ENCODE measurements around the gene SLFN12L. TPM values are rescaled to one million over a fixed set of nuclear protein-coding genes. Genes with fewer than 3 reads are reported as not detected.

SLFN12L gene
- total and polyA plus RNA-seq, 3 experiments from 2014 or later: 27.5 to 50.8 (median 48.8) TPM

- DNase-seq: no peak
- Mint-ChIP-seq H3K36me3 (peaks cover 0 to 7% (median 5%) of the 10 kb centered on the region in 3 donors), H3K4me1 (no peaks in the 10 kb centered on the region), H3K9me3 (no peaks in the 10 kb centered on the region), H3K27ac (peak overlapping the region in 1 of 8 donors; percentile 54), H3K27me3 (peaks cover 5 to 8% of the 10 kb centered on the region in 2 donors), H3K4me3 (no peak overlapping the region)
- Histone ChIP-seq H3K27ac (ENCODE audit: low read depth, low read length) (no peak overlapping the region), H3K4me3 (ENCODE audit: low read length) (no peak overlapping the region), H3K27me3 (ENCODE audit: insufficient read depth, low read length, poor library complexity, severe bottlenecking) (no peaks in the 10 kb centered on the region), H3K4me1 (ENCODE audit: insufficient read depth, low read length) (no peaks in the 10 kb centered on the region), H3K36me3 (ENCODE audit: insufficient read depth, low read length) (no peaks in the 10 kb centered on the region), H3K9me3 (ENCODE audit: low read length) (no peaks in the 10 kb centered on the region)
- CTCF ChIA-PET: interaction anchor here (0.6 to 1.3 kb wide), 3 partner anchors 21 to 242 kb away, joined by 3 read pairs; no protein-coding TSS in a partner anchor
- POLR2A ChIA-PET: interaction anchor here (0.5 to 0.6 kb wide), 2 partner anchors 16 to 123 kb away, joined by 4 to 6 read pairs; no protein-coding TSS in a partner anchor
Observed at GRCh38 chr17:35554668-35555067, 17.2 kb upstream of the SLFN12L start.

DNA sequence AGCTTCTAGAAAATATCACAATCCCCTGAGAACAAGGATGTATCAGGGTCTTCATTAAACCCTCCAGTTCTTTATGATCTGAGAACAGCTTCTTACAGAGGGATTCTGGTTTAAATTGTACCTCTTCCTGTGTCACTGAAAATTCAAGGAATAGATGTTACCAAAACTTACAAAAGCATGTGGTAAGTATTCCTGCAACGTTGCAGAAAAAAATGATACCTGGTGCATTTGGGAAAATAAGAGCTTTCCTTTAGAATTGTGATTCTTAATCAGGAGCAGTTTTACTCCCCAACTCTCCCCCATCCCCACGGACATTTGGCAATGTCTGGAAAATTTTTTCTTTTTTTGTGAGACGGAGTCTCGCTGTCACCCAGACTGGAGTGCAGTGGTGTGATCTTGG, 15.8 kb upstream of the SLFN12L start:
- H3K27ac Mint-ChIP-seq: no peak overlapping the region
- H3K36me3 Mint-ChIP-seq: peaks cover 0 to 10% (median 9%) of the 10 kb centered on the region in 3 donors
- Histone ChIP-seq H3K4me1 (ENCODE audit: insufficient read depth, low read length) (no peaks in the 10 kb centered on the region), H3K27ac (ENCODE audit: low read depth, low read length) (no peak overlapping the region), H3K36me3 (ENCODE audit: insufficient read depth, low read length) (no peaks in the 10 kb centered on the region), H3K27me3 (ENCODE audit: insufficient read depth, low read length, poor library complexity, severe bottlenecking) (no peaks in the 10 kb centered on the region), H3K4me3 (ENCODE audit: low read length) (no peak overlapping the region), H3K9me3 (ENCODE audit: low read length) (no peaks in the 10 kb centered on the region)
- peaks cover 0 to 4% (median 0%) of the 10 kb centered on the region in 3 donors for H3K4me1 Mint-ChIP-seq
- H3K4me3 Mint-ChIP-seq: no peak overlapping the region
- H3K9me3 Mint-ChIP-seq: no peaks in the 10 kb centered on the region
- DNase-seq: no peak
- CTCF ChIA-PET: no interaction called here
- peaks cover 0 to 2% of the 10 kb centered on the region in 2 donors for H3K27me3 Mint-ChIP-seq
- POLR2A ChIA-PET: no interaction called here

DNA sequence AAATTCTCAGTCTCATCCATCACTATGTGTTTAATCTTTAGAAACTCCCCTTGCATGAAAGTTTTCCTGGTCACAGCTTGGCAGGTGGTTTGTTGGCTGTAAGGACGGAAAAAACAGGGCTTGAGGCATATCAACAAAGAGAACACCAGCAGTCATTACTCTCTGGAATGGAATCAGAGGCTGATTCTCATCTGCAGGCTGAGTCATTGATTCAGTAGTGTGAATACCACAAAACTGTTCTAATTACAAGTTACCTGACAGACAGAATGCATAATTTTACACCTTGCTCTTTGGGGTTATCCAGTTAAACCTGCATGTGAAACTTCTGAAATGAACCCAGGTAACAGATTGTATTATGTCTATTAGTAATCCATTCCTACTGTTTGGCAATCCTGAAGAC, 11.5 kb upstream of the SLFN12L start:
- DNase-seq: no peak
- H3K4me3 Mint-ChIP-seq: no peak overlapping the region
- ChIA-PET POLR2A (no interaction called here), CTCF (interaction anchor here (1.1 kb wide), 1 partner anchor 15 kb away, joined by 3 read pairs; no protein-coding TSS in a partner anchor)
- peaks cover 0 to 14% (median 0%) of the 10 kb centered on the region in 3 donors for H3K4me1 Mint-ChIP-seq
- H3K36me3 Mint-ChIP-seq: peaks cover 0 to 10% (median 9%) of the 10 kb centered on the region in 3 donors
- Histone ChIP-seq H3K27me3 (ENCODE audit: insufficient read depth, low read length, poor library complexity, severe bottlenecking) (no peaks in the 10 kb centered on the region), H3K27ac (ENCODE audit: low read depth, low read length) (no peak overlapping the region), H3K4me1 (ENCODE audit: insufficient read depth, low read length) (no peaks in the 10 kb centered on the region), H3K4me3 (ENCODE audit: low read length) (no peak overlapping the region), H3K9me3 (ENCODE audit: low read length) (no peaks in the 10 kb centered on the region), H3K36me3 (ENCODE audit: insufficient read depth, low read length) (no peaks in the 10 kb centered on the region)
- no peaks in the 10 kb centered on the region for H3K27me3 Mint-ChIP-seq
- no peaks in the 10 kb centered on the region for H3K9me3 Mint-ChIP-seq
- peak overlapping the region in 2 of 8 donors; percentile 7 to 14 for H3K27ac Mint-ChIP-seq

DNA sequence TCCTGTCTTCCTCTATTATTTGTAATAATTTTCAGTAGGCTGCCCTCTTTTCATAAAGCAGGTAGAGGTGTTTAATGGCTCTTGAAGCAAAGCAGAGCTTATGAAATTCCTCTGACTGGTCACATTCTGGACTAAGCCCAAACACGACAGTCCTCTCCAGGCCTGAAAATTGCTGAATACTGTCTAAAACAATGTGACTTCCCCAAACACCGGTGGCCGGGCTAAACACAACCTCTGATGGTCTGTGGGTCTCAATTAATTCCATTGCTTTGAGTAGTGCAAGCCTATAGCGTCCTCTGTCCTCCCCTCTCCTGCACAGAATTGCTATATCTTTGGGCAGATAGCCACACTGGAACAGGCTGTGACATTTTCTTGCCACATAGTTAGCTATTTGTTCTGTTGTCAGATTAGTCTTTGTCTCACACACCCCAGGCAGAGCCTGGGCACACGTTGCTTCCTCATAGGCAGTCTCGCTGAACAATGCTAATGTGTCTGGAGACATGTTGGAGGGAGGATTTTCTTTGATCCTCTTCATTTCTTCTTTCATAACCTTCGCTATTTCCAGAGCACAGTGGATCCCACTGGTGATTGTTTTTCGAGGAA, 10.8 kb upstream of the SLFN12L start:
- Mint-ChIP-seq H3K4me3 (no peak overlapping the region), H3K9me3 (no peaks in the 10 kb centered on the region), H3K27ac (peak overlapping the region in 1 of 8 donors; percentile 67), H3K27me3 (no peaks in the 10 kb centered on the region), H3K4me1 (peaks cover 3 to 19% (median 3%) of the 10 kb centered on the region in 3 donors), H3K36me3 (peaks cover 2 to 10% (median 10%) of the 10 kb centered on the region in 3 donors)
- ChIA-PET CTCF (no interaction called here), POLR2A (no interaction called here)
- Histone ChIP-seq H3K27ac (ENCODE audit: low read depth, low read length) (no peak overlapping the region), H3K4me3 (ENCODE audit: low read length) (no peak overlapping the region), H3K36me3 (ENCODE audit: insufficient read depth, low read length) (no peaks in the 10 kb centered on the region), H3K27me3 (ENCODE audit: insufficient read depth, low read length, poor library complexity, severe bottlenecking) (no peaks in the 10 kb centered on the region), H3K9me3 (ENCODE audit: low read length) (no peaks in the 10 kb centered on the region), H3K4me1 (ENCODE audit: insufficient read depth, low read length) (peaks cover under 1% of the 10 kb centered on the region)
- no peak for DNase-seq

DNA sequence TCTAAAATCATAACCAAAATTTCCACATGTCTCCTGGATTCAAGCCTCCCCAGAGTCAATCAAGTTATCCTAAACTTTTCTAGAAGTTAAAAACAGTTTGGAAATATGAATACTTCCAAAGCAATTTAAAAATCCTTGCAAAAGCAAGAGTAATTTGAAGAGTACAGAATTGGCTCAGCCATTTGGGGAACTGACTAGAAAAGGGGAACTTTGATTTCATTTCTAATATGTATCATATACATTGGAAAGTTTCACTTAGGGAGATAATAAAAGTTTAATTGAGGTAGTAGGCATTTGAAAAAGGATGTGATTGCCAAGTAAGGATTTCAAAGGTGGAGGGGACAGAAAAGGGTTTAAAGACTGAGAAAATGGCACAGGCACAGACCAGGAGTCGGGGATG, 9.0 kb upstream of the SLFN12L start:
- Histone ChIP-seq H3K4me1 (ENCODE audit: insufficient read depth, low read length) (peaks cover 8% of the 10 kb centered on the region), H3K9me3 (ENCODE audit: low read length) (no peaks in the 10 kb centered on the region), H3K27me3 (ENCODE audit: insufficient read depth, low read length, poor library complexity, severe bottlenecking) (no peaks in the 10 kb centered on the region), H3K36me3 (ENCODE audit: insufficient read depth, low read length) (no peaks in the 10 kb centered on the region), H3K4me3 (ENCODE audit: low read length) (no peak overlapping the region), H3K27ac (ENCODE audit: low read depth, low read length) (no peak overlapping the region)
- Mint-ChIP-seq H3K4me3 (no peak overlapping the region), H3K9me3 (no peaks in the 10 kb centered on the region), H3K36me3 (peaks cover 3 to 13% (median 10%) of the 10 kb centered on the region in 3 donors), H3K27me3 (no peaks in the 10 kb centered on the region), H3K4me1 (peaks cover 10 to 26% (median 13%) of the 10 kb centered on the region in 3 donors), H3K27ac (no peak overlapping the region)
- DNase-seq: no peak
- POLR2A ChIA-PET: no interaction called here
- CTCF ChIA-PET: interaction anchor here (1.3 kb wide), 1 partner anchor 58 kb away, joined by 3 read pairs; no protein-coding TSS in a partner anchor

DNA sequence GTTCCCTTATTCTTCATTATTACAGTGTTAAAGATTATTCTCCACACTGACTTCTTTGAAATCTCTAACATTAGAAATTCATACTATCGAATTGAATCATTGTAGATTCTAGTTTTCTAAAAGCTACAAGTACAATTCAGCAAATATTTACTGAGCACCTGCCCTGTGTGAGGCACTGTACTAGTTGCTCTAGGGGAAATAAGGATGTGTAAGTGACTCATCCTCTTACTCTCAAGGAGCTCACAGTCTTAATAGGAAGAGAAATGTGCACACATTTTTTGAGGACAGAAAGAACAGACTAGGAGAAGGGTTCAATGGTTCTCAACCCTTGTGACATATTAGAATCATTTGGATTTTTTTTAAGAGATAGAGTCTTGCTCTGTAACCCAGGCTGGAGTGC, 7.7 kb upstream of the SLFN12L start:
- Histone ChIP-seq H3K27ac (ENCODE audit: low read depth, low read length) (no peak overlapping the region), H3K9me3 (ENCODE audit: low read length) (no peaks in the 10 kb centered on the region), H3K27me3 (ENCODE audit: insufficient read depth, low read length, poor library complexity, severe bottlenecking) (no peaks in the 10 kb centered on the region), H3K36me3 (ENCODE audit: insufficient read depth, low read length) (no peaks in the 10 kb centered on the region), H3K4me1 (ENCODE audit: insufficient read depth, low read length) (peaks cover 14% of the 10 kb centered on the region), H3K4me3 (ENCODE audit: low read length) (no peak overlapping the region)
- peaks cover 18 to 39% (median 26%) of the 10 kb centered on the region in 3 donors for H3K4me1 Mint-ChIP-seq
- ChIA-PET POLR2A (no interaction called here), CTCF (interaction anchor here (0.6 to 1.0 kb wide), 2 partner anchors 202 to 232 kb away, joined by 3 read pairs; no protein-coding TSS in a partner anchor)
- no peak overlapping the region for H3K4me3 Mint-ChIP-seq
- H3K27me3 Mint-ChIP-seq: no peaks in the 10 kb centered on the region
- no peak for DNase-seq
- peaks cover 3 to 13% (median 6%) of the 10 kb centered on the region in 3 donors for H3K36me3 Mint-ChIP-seq
- no peak overlapping the region for H3K27ac Mint-ChIP-seq
- H3K9me3 Mint-ChIP-seq: no peaks in the 10 kb centered on the region

DNA sequence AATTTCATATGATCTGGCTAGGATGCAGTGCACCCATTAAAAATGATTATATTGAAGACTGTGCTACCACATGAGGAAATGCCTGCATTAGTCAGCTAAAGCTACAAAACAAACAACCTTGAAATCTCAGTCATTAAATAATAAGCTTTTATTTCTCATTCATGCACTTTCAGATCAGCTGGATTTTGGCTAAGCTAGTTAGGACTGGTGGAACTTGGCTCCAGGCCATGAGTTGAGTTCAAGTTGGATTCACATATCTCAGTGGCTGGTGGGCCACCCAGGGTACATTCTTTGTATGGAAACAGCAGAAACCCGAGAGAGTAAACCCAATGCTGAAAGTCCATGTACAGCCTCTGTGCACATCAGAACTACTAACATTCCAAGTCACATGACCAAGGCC, 6.4 kb upstream of the SLFN12L start:
- H3K9me3 ChIP-seq (ENCODE audit: low read length): no peaks in the 10 kb centered on the region
- H3K4me3 ChIP-seq (ENCODE audit: low read length): no peak overlapping the region
- no peak for DNase-seq
- peaks cover 25% of the 10 kb centered on the region for H3K4me1 ChIP-seq (ENCODE audit: insufficient read depth, low read length)
- POLR2A ChIA-PET: interaction anchor here (1.5 kb wide), 1 partner anchor 35 kb away, joined by 5 read pairs; no protein-coding TSS in a partner anchor
- H3K9me3 Mint-ChIP-seq: no peaks in the 10 kb centered on the region
- no peak overlapping the region for H3K27ac ChIP-seq (ENCODE audit: low read depth, low read length)
- peaks cover 2 to 10% (median 3%) of the 10 kb centered on the region in 3 donors for H3K36me3 Mint-ChIP-seq
- no peaks in the 10 kb centered on the region for H3K36me3 ChIP-seq (ENCODE audit: insufficient read depth, low read length)
- no peaks in the 10 kb centered on the region for H3K27me3 ChIP-seq (ENCODE audit: insufficient read depth, low read length, poor library complexity, severe bottlenecking)
- H3K27me3 Mint-ChIP-seq: no peaks in the 10 kb centered on the region
- H3K4me1 Mint-ChIP-seq: peaks cover 30 to 50% (median 39%) of the 10 kb centered on the region in 3 donors
- no peak overlapping the region for H3K4me3 Mint-ChIP-seq
- CTCF ChIA-PET: interaction anchor here (1.0 kb wide), 1 partner anchor 10 kb away, joined by 3 read pairs; no protein-coding TSS in a partner anchor
- peak overlapping the region in 2 of 8 donors; percentile 24 to 69 for H3K27ac Mint-ChIP-seq

DNA sequence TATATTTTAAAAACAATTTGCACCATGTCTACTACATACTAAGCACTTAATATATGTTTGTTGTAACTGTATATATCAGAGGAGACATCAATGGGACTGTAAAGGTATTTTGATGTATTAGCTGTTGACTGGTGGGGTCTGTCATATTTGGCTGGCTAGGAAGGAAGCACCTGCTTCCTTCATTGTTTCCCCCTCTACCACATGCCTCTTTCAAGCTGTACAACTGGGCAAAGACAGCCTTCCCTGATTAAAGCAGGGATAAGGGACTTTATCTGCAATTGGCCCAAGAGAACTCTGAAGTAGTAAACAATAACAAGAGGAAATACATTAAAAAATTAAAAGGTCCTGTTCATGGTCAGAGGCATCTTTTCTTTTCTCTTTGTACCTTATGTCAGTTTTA, 5.5 kb upstream of the SLFN12L start:
- H3K4me3 ChIP-seq (ENCODE audit: low read length): no peak overlapping the region
- H3K27ac Mint-ChIP-seq: peak overlapping the region in 5 of 8 donors; percentile 15 to 84 (median 29)
- no peaks in the 10 kb centered on the region for H3K36me3 ChIP-seq (ENCODE audit: insufficient read depth, low read length)
- H3K4me3 Mint-ChIP-seq: peak overlapping the region in 1 of 7 donors; percentile 8
- H3K27me3 ChIP-seq (ENCODE audit: insufficient read depth, low read length, poor library complexity, severe bottlenecking): no peaks in the 10 kb centered on the region
- DNase-seq: no peak
- H3K9me3 Mint-ChIP-seq: no peaks in the 10 kb centered on the region
- H3K27me3 Mint-ChIP-seq: no peaks in the 10 kb centered on the region
- H3K36me3 Mint-ChIP-seq: peaks cover 1 to 10% (median 3%) of the 10 kb centered on the region in 3 donors
- CTCF ChIA-PET: interaction anchor here (2.5 kb wide), 1 partner anchor 35 kb away, joined by 7 read pairs; the partner anchor contains the start of gene PEX12
- peaks cover 34% of the 10 kb centered on the region for H3K4me1 ChIP-seq (ENCODE audit: insufficient read depth, low read length)
- POLR2A ChIA-PET: interaction anchor here (0.6 to 1.6 kb wide), 3 partner anchors 13 to 281 kb away, joined by 3 to 5 read pairs (median 3); no protein-coding TSS in a partner anchor
- H3K4me1 Mint-ChIP-seq: peaks cover 39 to 57% (median 48%) of the 10 kb centered on the region in 3 donors
- H3K27ac ChIP-seq (ENCODE audit: low read depth, low read length): no peak overlapping the region
- no peaks in the 10 kb centered on the region for H3K9me3 ChIP-seq (ENCODE audit: low read length)
